Skeletal muscle satellite cell (primary cell): Measurements from ENCODE around the gene SLC2A11.

ENCODE experiments used
- H3K27me3 ChIP-seq: 2 replicates; pipeline ENCODE4 v1.7.0; 2013; ENCODE audit warnings: low read length; ENCODE audit not compliant: control insufficient read depth, insufficient read depth
- H3K36me3 ChIP-seq: 2 replicates; pipeline ENCODE4 v1.7.0; 2013; ENCODE audit warnings: mild to moderate bottlenecking, control low read depth, low read length; ENCODE audit not compliant: insufficient read depth
- H3K4me1 ChIP-seq: 2 replicates; pipeline ENCODE4 v1.7.0; 2013; ENCODE audit warnings: low read length; ENCODE audit not compliant: control insufficient read depth, insufficient read depth
- H3K4me2 ChIP-seq: 2 replicates; pipeline ENCODE4 v1.7.0; 2013; ENCODE audit warnings: mild to moderate bottlenecking, low read length
- H3K4me3 ChIP-seq: 2 replicates; pipeline ENCODE4 v1.7.0; 2013; ENCODE audit warnings: low read length
- H3K9ac ChIP-seq: 2 replicates; pipeline ENCODE4 v1.7.0; 2013; ENCODE audit warnings: mild to moderate bottlenecking, low read depth, low read length, moderate library complexity
- H3K9me3 ChIP-seq: replicated peaks from 2 replicates; pipeline ENCODE4 v1.7.0; 2013; ENCODE audit warnings: mild to moderate bottlenecking, control low read depth, low read length

Gene SLC2A11

DNA sequence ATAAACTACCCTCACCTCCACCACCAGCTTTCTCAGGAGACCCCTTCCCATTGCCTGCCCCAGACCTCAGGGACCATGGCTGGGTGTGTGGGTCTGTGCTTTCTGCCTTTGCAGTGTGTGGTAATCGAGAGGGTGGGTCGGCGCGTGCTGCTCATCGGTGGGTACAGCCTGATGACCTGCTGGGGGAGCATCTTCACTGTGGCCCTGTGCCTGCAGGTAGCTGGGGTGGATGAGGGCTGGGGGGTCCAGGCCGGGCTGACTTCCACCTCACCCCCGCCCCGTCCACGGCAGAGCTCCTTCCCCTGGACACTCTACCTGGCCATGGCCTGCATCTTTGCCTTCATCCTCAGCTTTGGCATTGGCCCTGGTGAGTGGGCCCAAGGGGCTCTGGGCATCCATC, 26.0 kb downstream of the SLC2A11 start:
- H3K9me3 ChIP-seq, result no peaks in the 10 kb centered on the region
- H3K4me2 ChIP-seq, result no peak overlapping the region
- no peak overlapping the region for H3K9ac ChIP-seq
- peaks cover 4% of the 10 kb centered on the region for H3K36me3 ChIP-seq
- no peaks in the 10 kb centered on the region for H3K27me3 ChIP-seq
- H3K4me1 ChIP-seq, result peaks cover 9% of the 10 kb centered on the region
- no peak overlapping the region for H3K4me3 ChIP-seq

DNA sequence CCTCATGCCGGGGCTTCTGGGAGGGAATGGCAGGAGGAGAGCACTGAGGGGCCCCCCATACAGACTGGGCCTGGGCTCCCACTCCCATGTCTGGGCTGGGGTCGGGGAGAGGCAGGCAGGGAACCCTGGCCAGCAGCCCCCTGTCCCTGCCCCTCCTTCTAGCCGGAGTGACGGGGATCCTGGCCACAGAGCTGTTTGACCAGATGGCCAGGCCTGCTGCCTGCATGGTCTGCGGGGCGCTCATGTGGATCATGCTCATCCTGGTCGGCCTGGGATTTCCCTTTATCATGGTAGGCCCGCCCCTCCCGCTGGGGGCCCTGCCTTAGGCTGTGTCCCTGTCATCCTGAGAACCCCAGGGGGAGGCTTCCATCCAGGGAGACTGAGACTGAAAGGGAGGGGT, 26.5 kb downstream of the SLC2A11 start:
- Histone ChIP-seq H3K9ac (no peak overlapping the region), H3K4me3 (no peak overlapping the region), H3K36me3 (peaks cover 4% of the 10 kb centered on the region), H3K9me3 (no peaks in the 10 kb centered on the region), H3K27me3 (no peaks in the 10 kb centered on the region), H3K4me2 (no peak overlapping the region), H3K4me1 (peaks cover 13% of the 10 kb centered on the region)

DNA sequence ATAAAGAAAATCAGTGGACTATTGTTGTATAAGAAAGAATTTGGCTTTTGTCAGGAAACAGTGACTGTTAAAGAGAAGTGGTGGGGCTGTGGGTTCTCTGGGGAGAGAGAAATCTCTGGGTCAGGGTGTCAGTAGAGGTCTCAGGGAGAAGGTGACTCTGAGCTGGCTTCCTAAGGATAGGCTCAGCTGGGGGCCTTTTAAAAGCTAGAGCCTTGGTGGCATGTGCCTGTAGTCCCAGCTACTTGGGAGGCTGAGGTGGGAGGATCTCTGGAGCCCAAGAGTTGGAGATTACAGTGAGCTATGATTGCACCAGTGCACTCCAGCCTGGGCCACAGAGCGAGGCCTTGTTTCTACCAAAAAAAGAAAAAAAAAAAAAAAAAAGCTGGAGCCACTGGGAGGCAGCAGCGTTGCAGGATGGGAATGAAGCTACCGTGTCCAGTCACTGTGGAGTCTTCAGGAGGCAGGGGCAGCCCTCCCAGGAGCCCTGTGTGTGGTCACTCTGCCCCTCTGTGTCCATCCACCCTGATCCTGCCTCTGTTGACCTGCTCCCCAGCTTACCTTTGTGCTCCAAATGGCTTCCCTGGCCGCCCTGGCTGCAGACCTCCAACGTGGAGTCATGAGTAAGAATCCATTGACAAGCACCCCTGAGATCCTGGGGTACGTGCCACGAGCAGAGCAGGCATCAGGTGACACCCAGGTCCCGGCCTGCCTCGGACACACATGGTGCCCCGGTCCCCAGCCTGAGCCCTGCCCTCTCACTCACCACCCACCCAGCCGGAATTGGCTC, 31.1 kb downstream of the SLC2A11 start:
- Histone ChIP-seq H3K27me3 (no peaks in the 10 kb centered on the region), H3K9ac (peak overlapping the region; percentile 70), H3K36me3 (no peaks in the 10 kb centered on the region), H3K4me1 (peaks cover 19% of the 10 kb centered on the region), H3K9me3 (no peaks in the 10 kb centered on the region), H3K4me3 (no peak overlapping the region), H3K4me2 (peak overlapping the region; percentile 22)

DNA sequence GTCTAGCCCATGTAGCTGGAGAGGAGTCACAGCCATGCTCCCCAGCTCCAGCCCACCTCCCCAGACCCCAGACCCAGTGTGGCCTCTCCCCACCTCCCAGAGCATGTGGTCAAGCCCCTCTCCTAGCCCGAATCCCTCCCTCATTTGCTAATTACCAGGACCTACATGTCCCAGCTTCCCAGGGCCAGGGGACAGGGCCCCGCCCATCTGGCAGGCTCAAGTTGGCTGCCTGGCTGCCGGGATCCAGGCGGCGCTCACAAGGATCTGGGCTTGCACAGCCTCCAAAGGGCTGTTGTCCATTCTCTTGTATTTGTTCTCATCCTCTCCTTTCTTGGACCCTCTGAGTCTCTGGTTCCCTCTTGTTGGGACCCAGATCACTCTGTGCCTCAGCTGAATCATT, 31.9 kb downstream of the SLC2A11 start:
- H3K4me2 ChIP-seq, result no peak overlapping the region
- peaks cover 20% of the 10 kb centered on the region for H3K4me1 ChIP-seq
- no peak overlapping the region for H3K9ac ChIP-seq

DNA sequence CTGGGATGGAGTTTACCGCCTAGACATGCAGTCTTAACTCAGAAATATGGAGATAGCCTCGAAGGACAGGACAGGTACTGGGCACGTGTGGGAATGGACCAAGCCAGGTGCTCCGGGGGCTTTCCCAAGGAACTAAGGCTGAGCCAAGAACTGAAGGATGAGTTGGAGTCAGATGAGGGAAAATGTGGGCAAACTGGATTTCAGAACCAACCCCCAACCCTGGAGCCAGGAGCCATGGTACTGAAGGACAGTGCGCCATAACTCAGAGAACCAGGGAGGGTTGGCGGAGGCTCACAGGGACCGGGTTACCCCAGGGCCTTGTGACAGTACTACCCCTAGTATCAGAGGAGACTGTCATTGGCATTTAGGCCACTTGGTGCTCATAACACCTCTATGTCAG, 34.1 kb downstream of the SLC2A11 start:
- no peaks in the 10 kb centered on the region for H3K27me3 ChIP-seq
- H3K4me1 ChIP-seq, result peaks cover 29% of the 10 kb centered on the region
- H3K36me3 ChIP-seq, result peaks cover 13% of the 10 kb centered on the region
- no peak overlapping the region for H3K4me3 ChIP-seq
- no peak overlapping the region for H3K4me2 ChIP-seq
- no peaks in the 10 kb centered on the region for H3K9me3 ChIP-seq
- H3K9ac ChIP-seq, result no peak overlapping the region

More for the DNA sequence above, 31.9 kb downstream of the SLC2A11 start:
- Histone ChIP-seq H3K27me3 (no peaks in the 10 kb centered on the region), H3K36me3 (no peaks in the 10 kb centered on the region), H3K9me3 (no peaks in the 10 kb centered on the region), H3K4me3 (no peak overlapping the region)

DNA sequence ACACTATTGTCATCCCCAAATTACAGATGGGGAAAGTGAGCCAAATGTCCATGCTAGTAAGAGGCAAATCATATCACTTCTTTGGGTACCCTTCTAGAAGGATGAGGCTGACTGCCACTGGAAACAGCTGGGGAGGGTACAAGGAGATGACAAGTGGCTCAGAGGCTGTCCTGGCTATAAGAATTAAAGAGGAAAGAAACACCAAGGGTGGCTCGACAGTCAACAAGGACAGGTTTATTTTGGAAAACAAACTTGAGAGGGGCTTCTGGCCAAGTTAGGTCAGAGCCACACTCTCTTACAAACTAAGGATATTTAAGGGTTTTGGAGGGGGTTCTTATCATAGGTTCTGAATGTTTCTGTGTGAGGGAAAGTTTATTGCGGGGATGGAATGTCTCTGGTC, 34.5 kb downstream of the SLC2A11 start:
- H3K4me1 ChIP-seq, result peaks cover 29% of the 10 kb centered on the region
- H3K4me2 ChIP-seq, result no peak overlapping the region
- peaks cover 17% of the 10 kb centered on the region for H3K36me3 ChIP-seq
- no peak overlapping the region for H3K4me3 ChIP-seq
- H3K27me3 ChIP-seq, result no peaks in the 10 kb centered on the region
- H3K9ac ChIP-seq, result no peak overlapping the region
- no peaks in the 10 kb centered on the region for H3K9me3 ChIP-seq

DNA sequence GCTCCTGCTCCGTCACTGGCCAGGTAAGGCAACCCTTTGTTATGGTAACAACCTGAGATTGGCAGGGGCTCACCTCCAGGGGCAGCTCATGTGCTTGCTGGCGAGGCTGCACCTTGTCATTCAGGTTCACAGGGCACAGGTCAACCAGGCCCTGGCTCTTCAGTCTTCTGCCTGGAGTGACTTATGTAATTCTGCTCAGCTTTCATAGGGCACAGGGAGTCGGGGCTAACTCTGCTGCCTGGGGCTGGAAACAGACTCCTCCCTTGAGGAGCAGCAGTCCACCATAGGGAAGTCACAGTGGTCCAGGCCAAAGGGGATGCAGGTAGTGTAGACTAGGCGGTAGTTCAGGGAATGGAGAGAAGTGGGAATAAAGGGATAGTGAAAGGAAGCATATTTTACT, 35.0 kb downstream of the SLC2A11 start:
- Histone ChIP-seq H3K4me2 (no peak overlapping the region), H3K27me3 (no peaks in the 10 kb centered on the region), H3K9ac (no peak overlapping the region), H3K4me1 (peaks cover 29% of the 10 kb centered on the region), H3K9me3 (no peaks in the 10 kb centered on the region), H3K36me3 (peaks cover 19% of the 10 kb centered on the region), H3K4me3 (no peak overlapping the region)

DNA sequence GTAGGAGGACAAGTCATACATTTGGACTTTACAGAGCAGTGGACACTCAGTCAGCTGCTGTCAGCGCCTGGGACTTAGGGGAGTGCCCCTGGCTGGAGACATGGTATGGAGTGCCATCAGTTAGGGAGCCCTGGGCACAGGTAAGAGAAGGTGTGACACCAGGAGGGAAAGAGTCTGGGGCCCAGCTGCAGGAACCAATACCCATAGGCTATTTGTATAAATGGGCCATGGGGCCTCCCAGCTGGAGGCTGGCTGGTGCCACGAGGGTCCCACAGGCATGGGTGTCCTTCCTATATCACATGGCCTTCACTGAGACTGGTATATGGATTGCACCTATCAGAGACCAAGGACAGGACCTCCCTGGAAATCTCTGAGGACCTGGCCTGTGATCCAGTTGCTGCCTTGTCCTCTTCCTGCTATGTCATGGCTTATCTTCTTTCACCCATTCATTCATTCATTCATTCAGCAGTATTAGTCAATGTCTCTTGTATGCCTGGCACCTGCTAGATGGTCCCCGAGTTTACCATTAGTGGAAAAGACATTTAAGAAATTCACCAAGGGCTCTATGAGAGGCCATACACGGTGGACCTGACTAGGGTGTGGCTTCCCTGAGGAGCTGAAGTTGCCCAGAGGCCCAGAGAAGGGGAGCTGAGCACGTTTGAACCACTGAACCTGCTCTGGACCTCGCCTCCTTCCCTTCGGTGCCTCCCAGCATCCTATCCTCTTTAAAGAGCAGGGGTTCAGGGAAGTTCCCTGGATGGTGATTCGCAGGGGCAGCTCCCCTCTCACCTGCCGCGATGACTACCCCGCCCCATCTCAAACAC, 35.7 kb downstream of the SLC2A11 start:
- peak overlapping the region; percentile 95 for H3K4me3 ChIP-seq
- no peaks in the 10 kb centered on the region for H3K27me3 ChIP-seq
- H3K36me3 ChIP-seq, result peaks cover 19% of the 10 kb centered on the region
- H3K9ac ChIP-seq, result peak overlapping the region; percentile 89
- peak overlapping the region; percentile 97 for H3K4me2 ChIP-seq
- H3K4me1 ChIP-seq, result peaks cover 23% of the 10 kb centered on the region
- H3K9me3 ChIP-seq, result no peaks in the 10 kb centered on the region

DNA sequence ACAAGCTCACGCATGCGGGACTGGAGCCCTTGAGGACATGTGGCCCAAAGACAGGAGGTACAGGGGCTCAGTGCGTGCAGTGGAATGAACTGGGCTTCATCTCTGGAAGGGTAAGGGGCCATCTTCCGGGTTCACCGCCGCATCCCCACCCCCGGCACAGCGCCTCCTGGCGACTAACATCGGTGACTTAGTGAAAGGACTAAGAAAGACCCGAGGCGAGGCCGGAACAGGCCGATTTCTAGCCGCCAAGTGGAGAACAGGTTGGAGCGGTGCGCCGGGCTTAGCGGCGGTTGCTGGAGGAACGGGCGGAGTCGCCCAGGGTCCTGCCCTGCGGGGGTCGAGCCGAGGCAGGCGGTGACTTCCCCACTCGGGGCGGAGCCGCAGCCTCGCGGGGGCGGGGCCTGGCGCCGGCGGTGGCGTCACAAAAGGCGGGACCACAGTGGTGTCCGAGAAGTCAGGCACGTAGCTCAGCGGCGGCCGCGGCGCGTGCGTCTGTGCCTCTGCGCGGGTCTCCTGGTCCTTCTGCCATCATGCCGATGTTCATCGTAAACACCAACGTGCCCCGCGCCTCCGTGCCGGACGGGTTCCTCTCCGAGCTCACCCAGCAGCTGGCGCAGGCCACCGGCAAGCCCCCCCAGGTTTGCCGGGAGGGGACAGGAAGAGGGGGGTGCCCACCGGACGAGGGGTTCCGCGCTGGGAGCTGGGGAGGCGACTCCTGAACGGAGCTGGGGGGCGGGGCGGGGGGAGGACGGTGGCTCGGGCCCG, 36.5 kb downstream of the SLC2A11 start, which contains the start of gene MIF:
TSS of gene MIF (plus strand) at position 439 of the 765 bp plus-strand sequence. CDS start at position 531, 92 bp downstream.
- H3K27me3 ChIP-seq, result no peaks in the 10 kb centered on the region
- H3K4me1 ChIP-seq, result peaks cover 15% of the 10 kb centered on the region
- H3K4me2 ChIP-seq, result peak within 1 kb of the TSS; percentile 97
- peak within 1 kb of the TSS; percentile 95 for H3K4me3 ChIP-seq
- H3K9ac ChIP-seq, result peak within 1 kb of the TSS; percentile 89
- H3K9me3 ChIP-seq, result no peaks in the 10 kb centered on the region
- peaks cover 19% of the 10 kb centered on the region for H3K36me3 ChIP-seq

DNA sequence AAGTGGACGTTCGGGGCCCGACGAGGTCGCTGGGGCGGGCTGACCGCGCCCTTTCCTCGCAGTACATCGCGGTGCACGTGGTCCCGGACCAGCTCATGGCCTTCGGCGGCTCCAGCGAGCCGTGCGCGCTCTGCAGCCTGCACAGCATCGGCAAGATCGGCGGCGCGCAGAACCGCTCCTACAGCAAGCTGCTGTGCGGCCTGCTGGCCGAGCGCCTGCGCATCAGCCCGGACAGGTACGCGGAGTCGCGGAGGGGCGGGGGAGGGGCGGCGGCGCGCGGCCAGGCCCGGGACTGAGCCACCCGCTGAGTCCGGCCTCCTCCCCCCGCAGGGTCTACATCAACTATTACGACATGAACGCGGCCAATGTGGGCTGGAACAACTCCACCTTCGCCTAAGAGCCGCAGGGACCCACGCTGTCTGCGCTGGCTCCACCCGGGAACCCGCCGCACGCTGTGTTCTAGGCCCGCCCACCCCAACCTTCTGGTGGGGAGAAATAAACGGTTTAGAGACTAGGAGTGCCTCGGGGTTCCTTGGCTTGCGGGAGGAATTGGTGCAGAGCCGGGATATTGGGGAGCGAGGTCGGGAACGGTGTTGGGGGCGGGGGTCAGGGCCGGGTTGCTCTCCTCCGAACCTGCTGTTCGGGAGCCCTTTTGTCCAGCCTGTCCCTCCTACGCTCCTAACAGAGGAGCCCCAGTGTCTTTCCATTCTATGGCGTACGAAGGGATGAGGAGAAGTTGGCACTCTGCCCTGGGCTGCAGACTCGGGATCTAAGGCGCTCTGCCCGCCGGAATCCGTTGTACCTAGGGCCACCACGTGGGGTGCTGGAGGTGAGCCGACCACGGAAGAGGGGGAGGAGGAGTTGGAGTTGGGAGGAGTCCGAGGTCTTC, 37.3 kb downstream of the SLC2A11 start:
- H3K4me3 ChIP-seq, result peak overlapping the region; percentile 95
- H3K9ac ChIP-seq, result peak overlapping the region; percentile 89
- no peaks in the 10 kb centered on the region for H3K9me3 ChIP-seq
- peaks cover 19% of the 10 kb centered on the region for H3K36me3 ChIP-seq
- H3K27me3 ChIP-seq, result no peaks in the 10 kb centered on the region
- H3K4me1 ChIP-seq, result peaks cover 14% of the 10 kb centered on the region
- H3K4me2 ChIP-seq, result peak overlapping the region; percentile 97
